PC-9 (cell line): ENCODE data around the gene ASCC3.

Experiments used
- CTCF ChIP-seq: fragments of 200-600 bp; sonication (generic); conservative IDR thresholded peaks from 2 replicates; pipeline ENCODE4 v1.6.1; 2017; ENCODE audit warnings: mixed run types, antibody characterized with exemption, mild to moderate bottlenecking, moderate library complexity
- EZH2 ChIP-seq: fragments of 200-600 bp; sonication (generic); IDR thresholded peaks from 2 replicates; pipeline ENCODE4 v1.8.0; 2017; ENCODE audit warnings: antibody characterized with exemption, low read depth

GRCh38 chr6:100633096-100633777 is 247.9 kb downstream of the ASCC3 start:
- TF ChIP-seq CTCF (no peak), EZH2 (no peak)
